Measurements from ENCODE around the gene KIF4A.
"Not testable (repeated sequence)": the region's sequence is repeated elsewhere in the genome, so short reads cannot be mapped to it uniquely, and the experiment has no call there.

Gene KIF4A

DNA sequence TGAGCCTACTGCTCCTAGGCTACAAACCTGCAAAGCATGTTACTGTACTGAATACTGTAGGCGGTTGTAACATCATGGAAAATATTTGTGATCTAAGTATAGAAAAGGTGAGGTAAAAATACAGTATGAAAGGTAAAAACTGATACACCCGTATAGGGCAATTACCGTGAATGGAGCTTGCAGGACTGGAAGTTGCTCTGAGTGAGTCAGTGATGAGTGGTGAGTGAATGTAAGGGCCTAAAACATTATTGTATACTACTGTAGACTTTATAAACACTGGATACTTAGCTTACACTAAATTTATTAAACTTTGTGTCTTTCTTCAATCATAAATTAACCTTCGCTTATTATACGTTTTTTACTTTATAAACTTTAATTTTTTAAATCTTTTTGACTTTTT is 3.7 kb downstream of the KIF4A start:
- no peak for DNase-seq

DNA sequence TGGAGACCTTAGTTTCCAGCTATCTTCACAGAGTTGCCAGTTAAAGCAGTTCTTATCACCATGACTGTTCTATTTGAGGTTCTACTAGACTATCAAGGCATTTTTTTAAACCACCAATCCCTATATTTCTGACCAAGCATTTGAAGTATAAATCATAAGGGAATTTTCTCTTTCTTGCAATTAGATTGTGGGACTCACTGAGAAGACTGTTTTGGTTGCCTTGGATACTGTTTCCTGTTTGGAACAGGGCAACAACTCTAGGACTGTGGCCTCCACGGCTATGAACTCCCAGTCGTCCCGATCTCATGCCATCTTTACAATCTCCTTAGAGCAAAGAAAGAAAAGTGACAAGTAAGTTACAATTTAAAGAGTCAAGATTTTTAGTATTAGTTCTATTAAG is 11.8 kb downstream of the KIF4A start:
- DNase-seq = no peak

DNA sequence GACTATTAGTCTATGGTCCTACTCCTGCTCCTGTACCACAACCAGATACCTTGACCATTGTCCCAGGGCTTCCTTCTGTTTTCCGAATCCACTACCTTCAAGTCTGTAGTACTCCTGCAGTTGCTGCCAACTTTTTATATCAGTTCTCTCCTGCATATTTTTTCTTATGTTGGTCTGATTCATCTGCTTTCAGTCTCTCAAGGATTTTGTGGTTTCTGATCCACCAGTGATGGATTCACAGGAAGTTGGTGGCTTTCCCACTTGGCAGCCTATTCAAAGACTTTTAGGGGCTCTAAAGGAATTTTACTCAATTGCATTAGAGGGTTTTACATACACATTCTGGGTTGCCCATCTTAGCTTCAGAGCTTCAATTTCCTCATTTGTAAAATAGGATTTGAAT is 23.6 kb downstream of the KIF4A start:
- DNase-seq = no peak

DNA sequence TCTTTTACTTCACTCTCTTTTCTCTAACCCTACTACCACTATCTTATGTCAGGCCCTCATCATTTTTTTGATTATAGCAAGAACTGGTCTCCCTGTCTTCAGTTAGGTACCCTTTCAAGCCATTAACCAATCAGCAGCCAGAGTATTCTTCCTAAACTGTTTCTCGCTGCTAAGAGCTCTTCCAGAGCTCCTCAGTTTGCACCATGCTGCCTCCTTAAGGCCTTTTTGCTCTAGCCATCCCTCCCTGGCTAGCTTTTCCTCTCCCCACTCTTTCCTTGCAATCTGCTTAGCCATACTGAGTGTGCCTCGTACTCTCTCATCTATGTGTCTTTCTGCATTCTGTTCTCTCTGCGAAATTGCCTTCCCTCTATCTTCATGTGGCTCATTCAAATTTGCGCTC is 32.9 kb downstream of the KIF4A start:
- DNase-seq = no peak

DNA sequence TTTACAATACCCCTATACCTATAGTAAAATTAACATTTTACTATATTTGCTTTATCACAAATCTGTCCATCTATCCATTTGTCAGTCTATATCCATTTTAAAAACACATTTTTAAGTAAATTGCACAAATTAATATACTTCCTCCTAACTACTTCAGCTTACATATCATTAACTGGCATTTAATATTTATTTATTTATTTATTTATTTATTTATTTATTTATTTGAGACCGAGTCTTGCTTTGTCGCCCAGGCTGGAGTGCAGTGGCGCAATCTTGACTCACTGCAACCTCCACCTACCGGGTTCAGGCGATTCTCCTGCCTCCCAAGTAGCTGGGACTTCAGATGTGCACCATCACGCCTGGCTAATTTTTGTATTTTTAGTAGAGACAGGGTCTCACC is 33.7 kb downstream of the KIF4A start:
- not testable (repeated sequence) for DNase-seq

DNA sequence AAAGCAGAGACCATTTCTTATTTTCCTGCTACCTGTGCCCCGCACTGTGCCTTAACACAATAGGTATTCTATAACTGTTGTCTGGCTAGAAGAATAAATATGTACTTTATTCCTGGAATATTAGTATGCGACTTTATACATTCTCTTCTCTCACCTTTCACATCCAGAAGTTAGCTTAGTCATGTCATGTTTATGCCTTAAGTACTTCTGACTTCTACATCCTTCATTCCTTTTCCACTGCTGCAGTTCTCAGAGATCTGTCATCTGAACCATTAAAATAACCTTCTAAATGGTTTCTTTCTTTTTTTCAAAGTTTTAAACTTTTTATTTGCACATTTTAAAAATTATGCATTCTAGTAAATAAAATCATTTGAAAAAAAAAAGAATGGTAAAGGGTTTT is 34.4 kb downstream of the KIF4A start:
- no peak for DNase-seq

DNA sequence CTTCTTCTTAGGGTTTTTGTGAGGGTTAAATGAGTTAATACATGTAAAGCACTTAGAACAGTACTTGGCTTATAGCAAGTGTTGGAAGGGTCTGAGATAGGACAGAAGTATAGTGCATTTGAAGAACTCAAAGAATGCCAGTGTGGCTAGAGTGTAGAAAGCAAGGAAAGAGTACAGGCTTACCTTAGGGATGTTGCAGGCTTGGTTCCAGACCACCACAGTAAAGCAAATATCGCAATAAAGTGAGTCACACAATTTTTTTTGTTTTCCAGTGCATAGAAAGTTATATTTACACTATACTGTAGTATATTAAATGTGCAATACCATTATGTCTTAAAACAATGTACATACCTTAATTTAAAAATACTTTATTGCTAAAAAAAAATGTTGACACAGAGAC is 41.3 kb downstream of the KIF4A start:
- DNase-seq = no peak

DNA sequence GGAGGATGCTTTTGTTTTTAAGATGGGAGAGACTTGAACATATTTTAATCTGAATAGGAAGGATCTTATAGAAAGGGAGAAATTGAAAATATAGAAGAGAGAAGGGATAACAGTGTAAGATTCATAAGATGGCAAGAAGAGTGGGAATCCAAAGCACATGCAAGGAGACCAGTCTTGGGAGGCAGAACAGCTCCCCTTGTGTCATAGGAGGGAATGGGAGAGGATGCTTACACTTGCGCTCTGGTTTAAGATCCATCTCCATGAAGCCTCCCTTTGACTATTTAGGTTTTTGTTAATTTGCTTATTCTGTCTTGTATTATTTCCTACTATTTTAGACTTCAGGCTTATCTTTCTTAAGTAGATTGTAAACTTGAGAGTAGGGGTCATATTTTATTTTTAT is 42.7 kb downstream of the KIF4A start:
- DNase-seq = no peak

DNA sequence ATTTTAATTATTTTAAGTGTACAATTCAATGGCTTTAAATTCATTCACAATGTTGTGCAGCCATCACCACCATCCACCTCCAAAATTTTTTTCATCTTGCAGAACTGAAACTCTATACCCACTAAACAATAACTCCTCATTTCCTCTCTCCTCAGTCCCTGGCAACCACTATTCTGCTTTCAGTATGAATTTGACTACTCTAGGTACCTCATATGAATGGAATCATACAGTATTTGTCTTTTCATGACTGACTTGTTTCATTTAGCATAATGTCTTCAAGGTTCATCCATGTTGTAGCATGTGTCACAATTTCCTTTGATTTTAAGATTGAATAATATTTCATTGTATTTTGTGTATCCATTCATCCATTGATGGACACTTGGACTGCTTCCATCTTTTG is 46.9 kb downstream of the KIF4A start:
- DNase-seq = no peak

DNA sequence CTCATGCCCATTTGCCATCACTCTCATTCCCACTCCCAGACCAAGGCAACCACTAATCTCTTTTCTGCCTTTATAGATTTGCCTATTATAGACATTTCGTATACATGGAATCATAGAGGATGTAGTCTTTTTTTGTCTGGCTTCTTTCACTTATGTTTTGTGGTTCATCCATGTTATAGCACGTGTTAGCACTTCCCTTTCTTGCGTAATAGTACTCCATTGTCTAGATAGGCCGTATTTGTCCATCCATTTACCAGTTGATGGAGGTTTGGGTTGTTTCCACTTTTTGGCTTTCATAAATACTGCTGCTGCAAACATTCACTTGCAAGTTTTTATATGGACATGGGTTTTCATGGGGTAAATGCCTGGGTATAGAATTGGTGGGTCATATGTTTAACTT is 48.4 kb downstream of the KIF4A start:
- DNase-seq = no peak

DNA sequence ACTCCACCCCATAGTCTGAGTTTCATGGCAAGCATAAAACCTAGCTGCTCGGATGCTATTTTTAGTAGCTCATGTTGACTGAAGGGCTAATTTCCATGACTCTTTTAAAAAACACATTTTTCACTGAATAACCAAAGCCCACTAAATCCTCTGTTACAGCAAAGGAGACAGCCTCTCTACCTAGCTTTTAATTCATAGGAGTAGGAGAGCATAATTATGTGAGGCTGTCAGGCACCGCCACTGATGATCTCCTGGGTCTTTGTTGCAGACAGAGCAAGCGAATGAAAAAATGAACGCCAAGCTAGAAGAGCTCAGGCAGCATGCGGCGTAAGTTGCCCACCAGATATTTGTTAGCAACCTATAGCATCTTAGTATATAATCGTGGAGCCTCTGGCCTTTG is 53.5 kb downstream of the KIF4A start:
- no peak for DNase-seq

DNA sequence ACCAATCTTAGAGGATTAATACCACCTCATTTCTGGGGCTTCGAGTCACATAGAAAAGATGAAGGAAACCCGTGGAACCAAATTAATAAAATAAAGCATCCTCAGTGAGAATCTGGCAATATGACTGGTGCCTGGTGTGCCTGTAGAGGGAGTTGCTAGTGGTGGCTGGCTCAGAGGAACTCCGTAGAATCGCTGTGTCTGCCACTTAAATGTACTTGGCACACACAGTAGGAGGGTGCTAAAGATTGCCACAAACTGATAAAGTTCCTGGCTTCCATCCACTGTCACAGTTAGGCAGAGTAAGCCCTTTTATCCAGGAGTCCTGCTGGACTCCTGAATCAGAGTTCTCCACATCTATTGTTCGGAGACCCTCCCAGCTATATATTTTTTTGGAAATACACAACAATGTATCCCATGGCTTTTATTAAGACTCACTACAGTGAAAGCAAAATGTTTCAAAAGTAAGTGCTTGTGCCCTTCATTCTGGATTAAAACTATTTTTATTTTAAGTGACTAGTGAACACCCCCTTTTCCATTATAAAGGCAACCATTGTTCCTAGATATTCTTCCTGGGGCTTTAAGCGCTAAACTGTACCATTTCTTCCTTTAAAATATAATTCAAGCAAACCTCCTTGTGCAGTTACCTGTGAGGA is 56.6 kb downstream of the KIF4A start:
- DNase-seq = no peak

DNA sequence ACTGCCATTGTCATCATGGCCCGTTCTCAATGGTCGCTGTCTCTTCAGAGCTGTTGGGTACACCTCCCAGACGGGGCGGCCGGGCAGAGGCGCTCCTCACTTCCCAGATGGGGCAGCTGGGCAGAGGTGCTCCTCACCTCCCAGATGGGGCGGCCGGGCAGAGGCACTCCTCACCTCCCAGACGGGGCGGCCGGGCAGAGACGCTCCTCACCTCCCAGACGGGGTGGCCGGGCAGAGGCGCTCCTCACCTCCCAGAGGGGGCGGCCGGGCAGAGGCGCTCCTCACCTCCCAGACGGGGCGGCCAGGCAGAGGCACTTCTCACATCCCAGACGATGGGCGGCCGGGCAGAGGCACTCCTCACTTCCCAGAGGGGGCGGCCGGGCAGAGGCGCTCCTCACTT is 58.9 kb downstream of the KIF4A start:
- DNase-seq = not testable (repeated sequence)

DNA sequence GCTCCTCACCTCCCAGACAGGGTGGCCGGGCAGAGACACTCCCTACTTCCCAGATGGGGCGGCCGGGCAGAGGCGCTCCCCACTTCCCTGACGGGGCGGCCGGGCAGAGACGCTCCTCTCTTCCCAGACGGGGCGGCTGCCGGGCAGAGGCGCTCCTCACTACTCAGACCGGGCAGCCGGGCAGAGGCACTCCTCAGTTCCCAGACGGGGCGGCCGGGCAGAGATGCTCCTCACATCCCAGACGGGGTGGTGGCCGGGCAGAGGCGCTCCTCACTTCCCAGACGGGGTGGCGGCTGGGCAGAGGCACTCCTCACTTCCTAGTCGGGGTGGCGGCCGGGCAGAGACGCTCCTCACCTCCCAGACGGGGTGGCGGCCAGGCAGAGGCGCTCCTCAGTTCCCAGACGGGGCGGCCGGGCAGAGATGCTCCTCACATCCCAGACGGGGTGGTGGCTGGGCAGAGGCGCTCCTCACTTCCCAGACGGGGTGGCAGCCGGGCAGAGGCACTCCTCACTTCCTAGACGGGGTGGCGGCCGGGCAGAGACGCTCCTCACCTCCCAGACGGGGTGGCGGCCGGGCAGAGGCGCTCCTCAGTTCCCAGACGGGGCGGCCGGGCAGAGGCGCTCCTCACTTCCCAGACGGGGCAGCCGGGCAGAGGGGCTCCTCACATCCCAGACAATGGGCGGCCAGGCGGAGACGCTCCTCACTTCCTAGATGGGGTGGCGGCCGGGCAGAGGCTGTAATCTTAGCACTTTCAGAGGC is 59.6 kb downstream of the KIF4A start:
- DNase-seq = not testable (repeated sequence)

DNA sequence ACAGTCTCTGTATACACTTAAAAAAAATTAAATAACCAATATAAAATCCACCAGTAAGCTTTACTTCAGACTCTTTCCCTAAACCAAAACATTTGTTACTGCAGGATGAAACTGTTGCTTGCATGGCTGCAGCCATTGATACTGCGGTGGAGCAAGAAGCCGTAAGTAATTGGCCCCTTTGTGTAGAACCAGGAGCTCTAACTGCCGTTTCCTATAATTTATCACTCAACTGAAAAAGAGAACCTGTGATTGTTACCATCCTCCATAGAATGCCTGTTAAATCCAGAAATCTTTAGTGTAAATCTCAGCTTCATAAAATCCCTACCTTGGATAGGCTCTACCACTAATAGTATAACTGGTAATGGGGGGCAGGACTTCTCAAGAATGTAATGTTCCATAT is 62.6 kb downstream of the KIF4A start:
- DNase-seq = no peak

DNA sequence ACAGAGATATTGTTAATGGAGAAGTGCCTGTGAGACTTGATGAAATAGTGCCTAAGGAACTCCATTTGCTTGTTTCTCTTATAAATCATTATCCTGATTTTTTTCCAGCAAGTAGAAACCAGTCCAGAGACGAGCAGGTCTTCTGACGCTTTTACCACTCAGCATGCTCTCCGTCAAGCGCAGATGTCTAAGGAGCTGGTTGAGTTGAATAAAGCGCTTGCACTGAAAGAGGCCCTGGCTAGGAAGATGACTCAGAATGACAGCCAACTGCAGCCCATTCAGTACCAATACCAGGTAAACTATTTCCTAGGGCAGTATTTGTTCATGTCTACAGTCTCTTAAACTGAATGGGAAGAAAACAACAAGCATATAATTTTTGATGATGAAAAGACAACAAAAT is 63.6 kb downstream of the KIF4A start:
- no peak for DNase-seq

DNA sequence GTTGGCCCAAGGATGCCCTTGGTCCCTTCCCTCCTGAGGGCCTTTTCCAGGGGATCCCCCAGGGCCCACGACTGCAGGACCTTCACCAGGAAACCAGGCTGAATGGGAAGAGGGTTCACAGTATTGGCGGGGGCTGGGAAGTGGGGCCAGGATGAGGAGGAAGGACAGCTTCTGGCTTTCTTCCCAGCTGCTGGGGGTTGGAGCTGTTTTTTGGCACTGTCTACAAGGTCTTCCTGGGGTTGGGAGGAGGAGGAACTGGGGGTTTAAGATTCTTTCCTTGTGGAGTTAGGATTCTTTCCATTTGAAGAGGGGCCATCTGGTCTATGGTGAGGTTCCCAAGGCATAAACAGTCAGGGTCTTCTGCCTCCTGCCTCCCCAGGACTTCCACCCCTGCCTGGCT is 64.8 kb downstream of the KIF4A start:
- DNase-seq = no peak

DNA sequence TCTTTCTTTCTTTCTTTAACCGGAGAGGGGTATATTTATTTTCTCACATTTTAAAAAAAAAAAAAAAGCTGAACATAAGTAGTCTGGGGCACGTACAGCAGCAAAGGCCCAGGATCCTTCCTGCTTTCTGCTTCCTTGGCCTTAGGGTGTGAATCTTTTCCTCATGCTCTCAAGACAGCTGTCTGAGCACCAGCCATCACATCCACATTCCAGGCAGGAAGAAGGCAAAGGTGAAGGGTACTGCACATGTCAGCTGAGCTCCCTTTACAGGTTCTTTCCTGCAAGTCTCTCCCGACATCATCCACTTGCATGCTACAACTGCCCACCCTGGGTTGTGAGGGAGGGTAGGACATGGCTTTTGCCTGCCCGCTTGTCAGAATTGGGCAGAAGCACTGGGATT is 69.6 kb downstream of the KIF4A start:
- DNase-seq = no peak

DNA sequence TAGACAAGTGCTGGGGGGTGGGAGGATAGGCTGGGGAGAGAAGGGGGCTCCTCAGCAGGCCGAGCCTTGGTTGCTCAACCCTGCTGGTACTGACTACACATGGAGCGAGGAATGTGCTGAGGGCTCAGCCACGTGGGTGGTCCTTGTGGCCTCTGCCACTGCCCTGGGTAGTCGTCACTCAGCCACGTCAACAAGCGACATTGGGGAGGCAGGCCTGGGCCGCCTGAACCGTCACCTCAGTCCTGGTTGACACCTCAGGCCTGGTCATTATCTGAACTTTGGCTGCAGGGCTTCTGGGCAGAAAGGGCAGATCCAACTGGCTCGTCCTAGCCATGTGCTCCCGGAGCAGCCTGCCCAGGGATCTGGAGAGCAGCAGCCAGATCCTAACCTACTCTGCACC is 70.5 kb downstream of the KIF4A start:
- DNase-seq = no peak

DNA sequence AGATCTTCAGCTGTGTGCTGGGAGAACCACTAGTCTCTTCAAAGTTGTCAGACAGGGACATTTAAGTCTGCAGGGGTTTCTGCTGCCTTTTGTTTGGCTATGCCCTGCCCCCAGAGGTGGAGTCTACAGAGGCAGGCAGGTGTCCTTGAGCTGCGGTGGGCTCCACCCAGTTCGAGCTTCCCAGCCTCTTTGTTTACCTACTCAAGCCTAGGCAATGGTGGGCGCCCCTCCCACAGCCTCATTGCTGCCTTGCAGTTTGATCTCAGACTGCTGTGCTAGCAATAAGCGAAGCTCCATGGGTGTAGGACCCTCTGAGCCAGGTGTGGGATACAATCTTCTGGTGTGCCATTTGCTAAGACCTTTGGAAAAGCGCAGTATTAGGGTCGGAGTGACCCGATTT is 78.8 kb downstream of the KIF4A start:
- DNase-seq = not testable (repeated sequence)

DNA sequence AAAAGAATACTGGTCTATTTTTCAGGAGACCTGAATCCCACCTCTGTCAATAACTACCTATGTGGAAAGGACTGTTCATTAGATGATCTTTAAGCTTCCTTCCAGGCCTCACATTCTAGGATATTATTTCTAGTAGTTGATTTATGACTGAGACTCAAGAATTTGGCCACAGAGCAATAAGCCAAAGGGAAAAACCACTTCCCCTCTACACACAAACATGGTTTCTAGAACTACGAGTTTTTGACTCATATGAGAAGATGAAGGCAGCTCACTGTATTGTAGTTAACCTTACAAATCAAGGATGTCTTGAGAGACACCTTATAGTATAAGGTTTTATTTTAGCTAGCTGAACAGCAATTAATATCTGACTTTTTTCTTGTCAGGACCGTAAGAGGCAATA is 96.3 kb downstream of the KIF4A start:
- no peak for DNase-seq

DNA sequence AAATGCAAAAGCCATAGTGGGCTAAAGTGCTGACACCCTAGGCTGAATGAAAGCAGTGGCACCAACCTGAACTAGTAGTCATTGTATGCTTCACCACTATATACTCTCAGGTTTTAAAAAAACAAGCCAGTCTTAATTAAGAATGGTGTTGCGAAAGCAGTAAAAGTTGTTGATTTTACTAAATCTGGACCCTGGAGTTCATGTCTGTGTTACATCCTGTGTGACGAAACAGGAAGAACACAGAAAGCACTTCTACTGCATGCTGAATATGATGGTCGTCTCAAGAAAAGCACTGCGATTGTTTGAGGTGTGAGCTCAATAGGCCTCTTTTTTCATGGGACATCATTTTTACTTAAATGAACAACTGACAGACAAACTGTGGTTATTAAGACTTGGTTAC is 109.0 kb downstream of the KIF4A start:
- no peak for DNase-seq

DNA sequence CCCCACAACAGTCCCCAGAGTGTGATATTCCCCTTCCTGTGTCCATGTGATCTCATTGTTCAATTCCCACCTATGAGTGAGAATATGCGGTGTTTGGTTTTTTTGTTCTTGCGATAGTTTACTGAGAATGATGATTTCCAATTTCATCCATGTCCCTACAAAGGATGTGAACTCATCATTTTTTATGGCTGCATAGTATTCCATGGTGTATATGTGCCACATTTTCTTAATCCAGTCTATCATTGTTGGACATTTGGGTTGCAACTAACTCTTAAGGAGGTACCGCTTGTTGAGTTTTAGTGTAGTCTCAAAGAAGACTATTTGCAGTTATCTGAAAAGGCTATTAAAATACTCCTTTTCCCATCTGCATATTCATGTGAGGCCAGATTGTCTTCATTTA is 110.3 kb downstream of the KIF4A start:
- not testable (repeated sequence) for DNase-seq

DNA sequence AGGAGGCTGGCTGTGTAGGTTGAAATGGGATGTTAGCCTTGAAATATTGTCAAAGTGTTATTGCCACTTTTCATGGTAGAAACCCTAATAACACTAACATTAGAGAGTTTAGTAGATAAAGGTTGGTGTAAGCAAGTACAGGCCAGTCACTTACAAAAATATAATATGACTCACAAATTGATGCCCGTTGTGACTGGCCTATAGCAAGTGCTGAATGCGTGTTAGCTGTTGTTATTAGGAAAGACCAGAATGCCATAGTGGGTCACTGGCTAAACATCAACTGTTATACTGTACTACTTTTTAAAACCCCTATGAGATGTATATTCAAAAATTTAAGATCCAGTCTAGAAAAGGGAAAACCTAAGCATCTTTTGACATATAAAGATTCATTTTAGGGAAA is 112.8 kb downstream of the KIF4A start:
- no peak for DNase-seq

DNA sequence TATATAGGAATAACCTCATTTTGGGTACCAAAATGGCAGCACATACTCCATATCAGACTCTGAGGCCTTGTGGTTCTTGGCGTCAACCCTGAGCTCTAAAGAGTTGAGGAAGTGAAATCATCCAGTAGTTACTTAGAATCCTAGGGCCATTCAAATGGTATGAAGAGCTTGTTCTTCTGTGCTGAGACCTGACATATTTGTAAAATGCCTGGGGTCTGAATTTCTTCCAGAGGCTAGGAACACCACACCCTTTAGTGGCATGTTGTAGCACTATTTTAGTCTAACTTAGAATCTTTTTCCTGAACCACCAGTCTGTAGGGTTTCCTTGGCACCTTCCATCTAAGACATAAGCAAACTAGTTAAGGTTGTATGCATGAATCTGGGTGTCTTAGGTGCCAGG is 115.1 kb downstream of the KIF4A start:
- no peak for DNase-seq

Data from NCI-H510A treated with DMSO at 0.1 percent for 48 hours (cell line).